ENCODE measurements around the gene DSCAM.

GRCh38 chr21:40569357-40569756, 277.6 kb downstream of the DSCAM start:
- TF ChIP-seq POLR2A (IDR thresholded peaks at IDR 0.05) (no peak), POLR2AphosphoS5 (IDR thresholded peaks at IDR 0.05) (no peak), CTCF (IDR thresholded peaks at IDR 0.05) (no peak)
